Endothelial cell of umbilical vein (primary cell): ENCODE measurements around the gene NOP58. TPM values are rescaled to one million over a fixed set of nuclear protein-coding genes. Genes with fewer than 3 reads are reported as not detected.
A peak's percentile ranks its signal among the peaks of the same experiment; 100 is the strongest.

Source experiments
- BruUV-seq: library from RNA; stranded (reverse); fragments of 400-500 nt; replicated peaks from 2 replicates; lab custom pipeline; 2021; lab: Mats Ljungman, UMichigan
- CTCF ChIA-PET: fragments of 300-600, 350-600 bp; sonication (Branson Sonifier 250); formaldehyde crosslinking; loops from one replicate; lab custom pipeline; 2021; ENCODE audit warnings: antibody characterized with exemption, inconsistent platforms; lab: Charles Lee
- POLR2A ChIA-PET: fragments of 300-600, 350-600 bp; sonication (Branson Sonifier 250); formaldehyde crosslinking; loops from one replicate; lab custom pipeline; 2021; ENCODE audit warnings: antibody characterized with exemption, inconsistent platforms; lab: Charles Lee
- DNase-seq: peaks from one replicate; pipeline ENCODE4 v3.0.0-alpha.2; 2011; ENCODE audit warnings: low read depth, low spot score
- FAIRE-seq: peaks from 2 replicates; lab custom pipeline; 2011; peaks lifted over from hg19 to GRCh38; lab: Jason Lieb, UNC
- H2AFZ ChIP-seq: 2 replicates; pipeline ENCODE4 v1.6.0; 2012; ENCODE audit warnings: low read depth, low read length, control low read depth, inconsistent platforms
- H3K27ac ChIP-seq: 2 replicates; pipeline ENCODE4 v1.5.1; 2011; ENCODE audit warnings: low read depth, mild to moderate bottlenecking, control low read depth, low read length, moderate library complexity; ENCODE audit not compliant: insufficient read depth
- H3K27me3 ChIP-seq, 2 experiments: 2 replicates each; pipeline versions ENCODE4 v1.6.0 to v1.6.1; 2011; ENCODE audit warnings: low read length in 2 of 2, mixed read lengths in 1 of 2; ENCODE audit not compliant: control insufficient read depth in 2 of 2, insufficient read depth in 2 of 2
- H3K36me3 ChIP-seq, 2 experiments: 2 replicates in 1 of 2; 3 replicates in 1 of 2; pipeline ENCODE4 v1.5.1; 2011; ENCODE audit warnings: low read length in 2 of 2, mild to moderate bottlenecking in 1 of 2, moderate library complexity in 1 of 2; ENCODE audit not compliant: control insufficient read depth in 2 of 2, insufficient read depth in 2 of 2; ENCODE audit errors: extremely low read depth in 1 of 2
- H3K4me1 ChIP-seq: 3 replicates; pipeline ENCODE4 v1.5.1; 2011; ENCODE audit warnings: mild to moderate bottlenecking, low read length; ENCODE audit not compliant: control insufficient read depth, insufficient read depth; ENCODE audit errors: extremely low read depth
- H3K4me2 ChIP-seq: 2 replicates; pipeline ENCODE4 v1.6.1; 2011; ENCODE audit warnings: low read length, control low read depth, mixed read lengths; ENCODE audit not compliant: insufficient read depth
- H3K4me3 ChIP-seq, 3 experiments: fragments of 200-600 bp in 1 of 3; sonication (generic), shearing (Covaris generic) in 1 of 3; replicated peaks in 1 of 3; 2 replicates each; pipeline ENCODE4 v1.5.1; 2011 to 2016; ENCODE audit warnings: control low read depth in 3 of 3, low read length in 3 of 3, mild to moderate bottlenecking in 2 of 3, inconsistent platforms in 1 of 3, low read depth in 1 of 3, moderate library complexity in 1 of 3; ENCODE audit not compliant: insufficient read depth in 1 of 3
- H3K79me2 ChIP-seq: 2 replicates; pipeline ENCODE4 v1.6.0; 2012; ENCODE audit warnings: low read length, inconsistent platforms; ENCODE audit not compliant: control insufficient read depth, insufficient read depth
- H3K9ac ChIP-seq: replicated peaks from 2 replicates; pipeline ENCODE3; 2011; ENCODE audit warnings: low read length, control low read depth; ENCODE audit not compliant: insufficient read depth; ENCODE audit errors: extremely low read depth
- H3K9me1 ChIP-seq: replicated peaks from 3 replicates; pipeline ENCODE4 v1.6.0; 2011; ENCODE audit warnings: mild to moderate bottlenecking, low read length; ENCODE audit not compliant: control insufficient read depth, insufficient read depth; ENCODE audit errors: extremely low read depth
- H3K9me3 ChIP-seq: replicated peaks from 2 replicates; pipeline ENCODE4 v1.5.1; 2012; ENCODE audit warnings: low read length, inconsistent platforms; ENCODE audit not compliant: control insufficient read depth, insufficient read depth
- H4K20me1 ChIP-seq: replicated peaks from 2 replicates; pipeline ENCODE3; 2011; ENCODE audit warnings: mild to moderate bottlenecking, low read length; ENCODE audit not compliant: control insufficient read depth, insufficient read depth; ENCODE audit errors: extremely low read depth
- EZH2 ChIP-seq: IDR thresholded peaks from 2 replicates; pipeline ENCODE4 v1.6.1; 2012; ENCODE audit warnings: borderline replicate concordance, low read depth, mild to moderate bottlenecking, moderate library complexity, low read length, inconsistent platforms; ENCODE audit not compliant: severe bottlenecking
- FOS ChIP-seq: IDR thresholded peaks from 2 replicates; pipeline ENCODE4 v1.6.1; 2011; ENCODE audit warnings: mild to moderate bottlenecking, low read length, moderate library complexity, borderline replicate concordance; ENCODE audit not compliant: insufficient read depth
- GATA2 ChIP-seq: IDR thresholded peaks from 2 replicates; pipeline ENCODE4 v1.7.0; 2011; ENCODE audit warnings: low read depth, mild to moderate bottlenecking, moderate library complexity, mixed read lengths, low read length; ENCODE audit not compliant: insufficient read length, insufficient read depth
- JUN ChIP-seq: IDR thresholded peaks from 2 replicates; pipeline ENCODE4 v1.6.1; 2011; ENCODE audit warnings: borderline replicate concordance, low read depth; ENCODE audit not compliant: insufficient read length, insufficient read depth
- MAX ChIP-seq: IDR thresholded peaks from 2 replicates; pipeline ENCODE4 v1.6.1; 2011; ENCODE audit not compliant: insufficient read depth, insufficient read length
- MYC ChIP-seq: IDR thresholded peaks from one replicate; pipeline ENCODE4 v1.6.1; 2011; ENCODE audit warnings: mild to moderate bottlenecking, low read depth, low read length
- POLR2A ChIP-seq: IDR thresholded peaks from 2 replicates; pipeline ENCODE4 v1.6.1; 2012; ENCODE audit warnings: low read depth, mild to moderate bottlenecking, control low read depth, low read length
- POLR2AphosphoS5 ChIP-seq: IDR thresholded peaks from 2 replicates; pipeline ENCODE4 v1.6.1; 2012; ENCODE audit warnings: low read depth, mild to moderate bottlenecking, control low read depth, low read length, moderate library complexity; ENCODE audit not compliant: insufficient read depth
- dilution Hi-C: fragments of 300-500 bp; cut with MboI; formaldehyde crosslinking; loops from one replicate; pipeline ENCODE4 v1.15.0; 2019; ENCODE audit warnings: low sequenced_read_pairs; ENCODE audit not compliant: extremely low pct_ligation_motif_present
- intact Hi-C: fragments of 100-400 bp; cut with micrococcal nuclease; formaldehyde crosslinking; loops from one replicate; pipeline ENCODE4 v1.10.0; 2022
- polyA plus RNA-seq, 4 experiments: library from polyadenylated mRNA; depleted of rRNA in 3 of 4; stranded (reverse) in 3 of 4; unstranded in 1 of 4; fragments of >200 nt; gene quantifications; 2 replicates each; pipeline versions ENCODE4 v1.2.1 to v1.2.3, GENCODE V29; 2011 to 2012; ENCODE audit warnings: missing spikeins in 1 of 4
- total RNA-seq: library from RNA; stranded (reverse); gene quantifications from 2 replicates; pipeline ENCODE4 v1.2.3, GENCODE V29; 2021
- TF ChIP-seq, protein P1 (sequence below), 2 donors: IDR thresholded peaks; 1 replicate in 1 of 2; 2 replicates in 1 of 2; pipeline ENCODE4 v1.5.1; 2011; ENCODE audit warnings: low read length in 2 of 2, mild to moderate bottlenecking in 2 of 2, moderate library complexity in 2 of 2, control low read depth in 1 of 2, inconsistent platforms in 1 of 2, low read depth in 1 of 2; ENCODE audit not compliant: insufficient read depth in 1 of 2; ENCODE audit errors: extremely low read depth in 1 of 2

NOP58 gene
- total and polyA plus RNA-seq, 2 donors (not counting 3 experiments of a cell fraction or from before 2014, with no cell fraction given): 21.7 to 71.4 TPM

GRCh38 chr2:202311823-202312388, 46.3 kb downstream of the NOP58 start:
- DNase-seq: no peak
- Histone ChIP-seq H3K4me1 (peaks cover 13% of the 10 kb centered on the region), H3K9ac (no peak overlapping the region), H3K79me2 (no peaks in the 10 kb centered on the region), H2AFZ (no peak overlapping the region), H4K20me1 (no peaks in the 10 kb centered on the region), H3K27me3 (no peaks in the 10 kb centered on the region), H3K9me3 (no peaks in the 10 kb centered on the region), H3K9me1 (no peaks in the 10 kb centered on the region), H3K36me3 (peaks cover 0 to 2% of the 10 kb centered on the region in 2 experiments), H3K27ac (no peak overlapping the region), H3K4me2 (no peak overlapping the region), H3K4me3 (no peak overlapping the region)
- FAIRE-seq: no peak
- ChIA-PET POLR2A (no interaction called here), CTCF (interaction anchor here (0.5 to 1.8 kb wide), 5 partner anchors 9 to 73 kb away, joined by 3 to 4 read pairs (median 4); no protein-coding TSS in a partner anchor)
- dilution Hi-C loops (no loop called here), intact Hi-C loops (no loop called here)
- TF ChIP-seq EZH2 (no peak), GATA2 (no peak), JUN (no peak), MYC (no peak), FOS (no peak), POLR2A (no peak), MAX (no peak)
- BruUV-seq: no TSS peak

DNA sequence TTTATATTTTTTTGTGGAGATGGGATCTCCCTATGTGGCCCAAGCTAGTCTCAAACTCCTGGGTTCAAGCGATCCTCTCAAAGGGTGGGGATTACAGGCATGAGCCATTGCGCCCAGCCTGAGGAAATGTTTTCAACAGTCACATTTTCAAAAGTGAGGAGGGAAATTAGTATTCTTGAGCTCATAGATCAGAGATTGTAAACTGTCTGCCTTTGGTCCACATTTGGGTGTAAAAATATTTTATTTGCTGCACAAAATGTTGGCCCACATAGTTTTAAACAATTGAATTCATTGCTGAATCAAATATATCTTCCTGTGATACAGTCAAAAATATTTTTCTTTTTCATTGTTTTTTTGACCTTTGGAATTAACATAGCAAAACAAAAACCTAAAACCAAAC, 48.6 kb downstream of the NOP58 start:
- no peaks in the 10 kb centered on the region for H3K9me1 ChIP-seq
- H3K27me3 ChIP-seq: no peaks in the 10 kb centered on the region
- TF ChIP-seq GATA2 (no peak), EZH2 (no peak), MAX (no peak), POLR2A (no peak), JUN (no peak), POLR2AphosphoS5 (no peak), FOS (no peak), MYC (no peak)
- TF ChIP-seq, protein P1, sequence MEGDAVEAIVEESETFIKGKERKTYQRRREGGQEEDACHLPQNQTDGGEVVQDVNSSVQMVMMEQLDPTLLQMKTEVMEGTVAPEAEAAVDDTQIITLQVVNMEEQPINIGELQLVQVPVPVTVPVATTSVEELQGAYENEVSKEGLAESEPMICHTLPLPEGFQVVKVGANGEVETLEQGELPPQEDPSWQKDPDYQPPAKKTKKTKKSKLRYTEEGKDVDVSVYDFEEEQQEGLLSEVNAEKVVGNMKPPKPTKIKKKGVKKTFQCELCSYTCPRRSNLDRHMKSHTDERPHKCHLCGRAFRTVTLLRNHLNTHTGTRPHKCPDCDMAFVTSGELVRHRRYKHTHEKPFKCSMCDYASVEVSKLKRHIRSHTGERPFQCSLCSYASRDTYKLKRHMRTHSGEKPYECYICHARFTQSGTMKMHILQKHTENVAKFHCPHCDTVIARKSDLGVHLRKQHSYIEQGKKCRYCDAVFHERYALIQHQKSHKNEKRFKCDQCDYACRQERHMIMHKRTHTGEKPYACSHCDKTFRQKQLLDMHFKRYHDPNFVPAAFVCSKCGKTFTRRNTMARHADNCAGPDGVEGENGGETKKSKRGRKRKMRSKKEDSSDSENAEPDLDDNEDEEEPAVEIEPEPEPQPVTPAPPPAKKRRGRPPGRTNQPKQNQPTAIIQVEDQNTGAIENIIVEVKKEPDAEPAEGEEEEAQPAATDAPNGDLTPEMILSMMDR (IDR thresholded peaks at IDR 0.05; ENCODE audit: extremely low read depth in 1 of 2, insufficient read depth in 1 of 2, low read depth in 1 of 2, low read length in 2 of 2): no peak
- intact Hi-C loops: no loop called here
- H3K4me2 ChIP-seq: peak overlapping the region; percentile 39
- POLR2A ChIA-PET: no interaction called here
- peak; percentile 65 for DNase-seq
- no peaks in the 10 kb centered on the region for H3K79me2 ChIP-seq
- H3K4me1 ChIP-seq: peaks cover 26% of the 10 kb centered on the region
- CTCF ChIA-PET: interaction anchor here (1.0 kb wide), 1 partner anchor 35 kb away, joined by 5 read pairs; no protein-coding TSS in a partner anchor
- H3K4me3 ChIP-seq: no peak overlapping the region
- no peak overlapping the region for H3K9ac ChIP-seq
- H2AFZ ChIP-seq: no peak overlapping the region
- no TSS peak for BruUV-seq
- dilution Hi-C loops: no loop called here
- H3K27ac ChIP-seq: no peak overlapping the region
- H4K20me1 ChIP-seq: no peaks in the 10 kb centered on the region
- no peaks in the 10 kb centered on the region for H3K9me3 ChIP-seq
- no peaks in the 10 kb centered on the region for H3K36me3 ChIP-seq
- peak; percentile 28 for FAIRE-seq
